ENCODE results near the gene SUPT5H.
A peak's percentile ranks its signal among the peaks of the same experiment; 100 is the strongest.

Gene SUPT5H

GRCh38 chr19:39406656-39407409 is 38.5 kb upstream of the SUPT5H start, which contains the start of gene ZFP36:
ZFP36 (plus strand) TSS chr19:39406847; CDS start chr19:39406905, 58 bp downstream.
- H3K4me3 ChIP-seq (ENCODE audit: low read depth, low read length) = peak within 1 kb of the TSS; percentile 95
- TF ChIP-seq CTCF (IDR thresholded peaks at IDR 0.05; ENCODE audit: borderline replicate concordance, insufficient read depth, low read depth, low read length) = 0 out of 2 replicates have a peak, but pooled peaks have one; percentile 10

DNA sequence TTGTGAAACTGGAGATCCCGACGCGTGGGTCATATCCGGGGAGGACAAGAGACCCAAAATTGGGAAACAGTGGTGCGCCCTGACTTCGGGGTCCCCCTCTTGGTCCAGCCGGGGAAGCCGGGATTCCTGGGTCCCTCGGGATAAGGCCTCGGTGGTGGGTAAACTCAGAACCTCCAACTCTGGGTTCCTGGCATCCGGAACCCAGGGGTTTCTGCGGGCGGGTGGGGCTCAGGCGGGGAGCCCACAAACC is 38.0 kb upstream of the SUPT5H start:
- peak overlapping the region; percentile 95 for H3K4me3 ChIP-seq (ENCODE audit: low read depth, low read length)
- no peak for TF ChIP-seq CTCF (IDR thresholded peaks at IDR 0.05; ENCODE audit: borderline replicate concordance, insufficient read depth, low read depth, low read length)

DNA sequence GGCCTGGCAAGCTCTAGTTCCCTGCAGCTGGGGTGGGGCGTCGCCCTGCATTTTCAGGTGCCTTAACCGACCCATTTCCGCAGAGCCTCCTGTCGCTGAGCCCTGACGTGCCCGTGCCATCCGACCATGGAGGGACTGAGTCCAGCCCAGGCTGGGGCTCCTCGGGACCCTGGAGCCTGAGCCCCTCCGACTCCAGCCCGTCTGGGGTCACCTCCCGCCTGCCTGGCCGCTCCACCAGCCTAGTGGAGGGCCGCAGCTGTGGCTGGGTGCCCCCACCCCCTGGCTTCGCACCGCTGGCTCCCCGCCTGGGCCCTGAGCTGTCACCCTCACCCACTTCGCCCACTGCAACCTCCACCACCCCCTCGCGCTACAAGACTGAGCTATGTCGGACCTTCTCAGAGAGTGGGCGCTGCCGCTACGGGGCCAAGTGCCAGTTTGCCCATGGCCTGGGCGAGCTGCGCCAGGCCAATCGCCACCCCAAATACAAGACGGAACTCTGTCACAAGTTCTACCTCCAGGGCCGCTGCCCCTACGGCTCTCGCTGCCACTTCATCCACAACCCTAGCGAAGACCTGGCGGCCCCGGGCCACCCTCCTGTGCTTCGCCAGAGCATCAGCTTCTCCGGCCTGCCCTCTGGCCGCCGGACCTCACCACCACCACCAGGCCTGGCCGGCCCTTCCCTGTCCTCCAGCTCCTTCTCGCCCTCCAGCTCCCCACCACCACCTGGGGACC is 37.6 kb upstream of the SUPT5H start:
- TF ChIP-seq CTCF (IDR thresholded peaks at IDR 0.05; ENCODE audit: borderline replicate concordance, insufficient read depth, low read depth, low read length) = no peak
- H3K4me3 ChIP-seq (ENCODE audit: low read depth, low read length) = peak overlapping the region; percentile 95

DNA sequence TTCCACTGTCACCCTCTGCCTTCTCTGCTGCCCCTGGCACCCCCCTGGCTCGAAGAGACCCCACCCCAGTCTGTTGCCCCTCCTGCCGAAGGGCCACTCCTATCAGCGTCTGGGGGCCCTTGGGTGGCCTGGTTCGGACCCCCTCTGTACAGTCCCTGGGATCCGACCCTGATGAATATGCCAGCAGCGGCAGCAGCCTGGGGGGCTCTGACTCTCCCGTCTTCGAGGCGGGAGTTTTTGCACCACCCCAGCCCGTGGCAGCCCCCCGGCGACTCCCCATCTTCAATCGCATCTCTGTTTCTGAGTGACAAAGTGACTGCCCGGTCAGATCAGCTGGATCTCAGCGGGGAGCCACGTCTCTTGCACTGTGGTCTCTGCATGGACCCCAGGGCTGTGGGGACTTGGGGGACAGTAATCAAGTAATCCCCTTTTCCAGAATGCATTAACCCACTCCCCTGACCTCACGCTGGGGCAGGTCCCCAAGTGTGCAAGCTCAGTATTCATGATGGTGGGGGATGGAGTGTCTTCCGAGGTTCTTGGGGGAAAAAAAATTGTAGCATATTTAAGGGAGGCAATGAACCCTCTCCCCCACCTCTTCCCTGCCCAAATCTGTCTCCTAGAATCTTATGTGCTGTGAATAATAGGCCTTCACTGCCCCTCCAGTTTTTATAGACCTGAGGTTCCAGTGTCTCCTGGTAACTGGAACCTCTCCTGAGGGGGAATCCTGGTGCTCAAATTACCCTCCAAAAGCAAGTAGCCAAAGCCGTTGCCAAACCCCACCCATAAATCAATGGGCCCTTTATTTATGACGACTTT is 36.8 kb upstream of the SUPT5H start:
- H3K4me3 ChIP-seq (ENCODE audit: low read depth, low read length) = peak overlapping the region; percentile 95

GRCh38 chr19:39409208-39410016 is 36.0 kb upstream of the SUPT5H start:
- no peak for TF ChIP-seq CTCF (IDR thresholded peaks at IDR 0.05; ENCODE audit: borderline replicate concordance, insufficient read depth, low read depth, low read length)
- H3K4me3 ChIP-seq (ENCODE audit: low read depth, low read length) = peak overlapping the region; percentile 95

More for the DNA sequence above, 36.8 kb upstream of the SUPT5H start:
- no peak for TF ChIP-seq CTCF (IDR thresholded peaks at IDR 0.05; ENCODE audit: borderline replicate concordance, insufficient read depth, low read depth, low read length)

DNA sequence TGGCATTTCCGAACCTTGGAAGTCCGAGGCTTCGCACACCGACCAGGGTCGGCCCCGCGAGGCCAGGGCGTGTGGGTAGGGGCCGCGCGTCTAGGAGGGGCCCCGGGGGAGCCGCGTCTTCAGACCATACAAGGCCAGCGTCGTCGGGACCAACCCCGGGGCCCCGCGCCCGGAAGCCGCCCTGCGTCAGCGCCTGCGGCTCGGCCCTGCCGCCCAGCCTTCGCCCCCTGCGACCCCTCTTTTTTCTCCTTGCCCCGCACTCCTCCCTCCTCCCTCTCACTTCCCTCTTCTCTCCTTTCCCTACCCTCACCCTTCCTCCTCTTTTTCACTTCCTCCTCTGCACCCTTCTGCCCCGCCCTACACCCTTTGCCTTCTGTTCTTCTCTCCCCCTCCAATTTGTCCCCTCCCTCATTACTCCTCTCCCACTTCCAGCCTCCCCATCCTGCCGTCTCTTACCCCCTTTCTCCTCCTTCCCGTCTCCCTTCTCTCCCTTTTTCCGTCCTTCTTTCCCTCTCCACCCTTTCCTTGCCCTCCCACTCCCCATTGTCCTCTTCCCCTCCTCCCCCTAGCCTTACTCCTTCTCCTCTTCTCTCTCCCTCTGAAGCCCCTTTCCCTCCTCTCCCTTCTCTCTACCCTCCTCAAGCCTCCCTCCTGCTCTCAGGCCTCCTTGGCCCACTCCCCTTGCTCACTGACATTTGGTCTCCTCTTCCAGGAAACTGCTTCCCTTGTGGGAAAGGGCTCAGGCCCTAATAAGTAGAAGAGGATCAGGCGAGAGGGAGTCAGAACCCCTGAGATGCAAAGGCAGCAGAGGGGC is 35.2 kb upstream of the SUPT5H start:
- peak overlapping the region; percentile 58 for H3K4me3 ChIP-seq (ENCODE audit: low read depth, low read length)
- no peak for TF ChIP-seq CTCF (IDR thresholded peaks at IDR 0.05; ENCODE audit: borderline replicate concordance, insufficient read depth, low read depth, low read length)

All from GM12875 (cell line).